ENCODE measurements around the gene TUBGCP2.

Gene TUBGCP2

DNA sequence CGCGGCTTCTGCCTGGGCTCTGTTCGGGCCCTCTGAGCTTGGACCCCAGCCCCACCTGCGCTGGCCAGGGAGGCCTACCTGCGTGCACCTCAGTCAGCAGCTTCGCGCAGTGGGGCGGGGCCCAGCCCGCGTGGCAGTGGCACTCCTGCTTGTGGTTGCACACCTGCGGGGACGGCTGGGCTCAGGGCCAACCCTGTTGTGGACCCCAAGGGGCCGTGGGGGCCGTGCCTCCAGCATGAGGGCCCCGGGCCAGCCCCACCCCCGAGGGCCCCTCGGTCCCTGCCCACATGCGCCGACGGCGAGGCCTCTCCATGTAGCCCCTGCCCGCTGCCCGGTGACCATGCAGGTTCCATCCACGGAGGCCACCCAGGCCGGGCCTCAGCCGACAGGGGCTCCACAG is 39.3 kb downstream of the TUBGCP2 start:
- Histone ChIP-seq H3K27ac (ENCODE audit: low read length, poor library complexity, severe bottlenecking) (no peak overlapping the region), H3K4ac (ENCODE audit: low read depth in 1 of 2, low read length in 2 of 2) (no peak overlapping the region), H2BK120ac (ENCODE audit: low read depth, low read length) (no peak overlapping the region), H2BK5ac (ENCODE audit: low read depth, low read length, poor library complexity, severe bottlenecking) (no peak overlapping the region), H3K18ac (ENCODE audit: low read depth in 1 of 2, low read length in 2 of 2) (no peak overlapping the region), H2AFZ (ENCODE audit: low read depth, low read length) (no peak overlapping the region), H3K4me2 (ENCODE audit: low read length, poor library complexity, severe bottlenecking) (no peak overlapping the region), H2AK5ac (ENCODE audit: low read length, severe bottlenecking) (no peak overlapping the region), H3K79me1 (replicated peaks; ENCODE audit: low read length, poor library complexity, severe bottlenecking) (no peaks in the 10 kb centered on the region), H3K4me1 (ENCODE audit: control insufficient read depth, insufficient read depth, low read depth, low read length) (peaks cover 2% of the 10 kb centered on the region), H3K9ac (ENCODE audit: low read length) (no peak overlapping the region), H3K9me3 (ENCODE audit: control insufficient read depth, low read length) (no peaks in the 10 kb centered on the region), H2BK12ac (ENCODE audit: low read length in 2 of 2) (no peak overlapping the region), H3K27me3 (ENCODE audit: control insufficient read depth in 1 of 2, insufficient read depth in 1 of 2, low read length in 2 of 2) (peaks cover 0 to under 1% of the 10 kb centered on the region in 2 experiments), H3K14ac (ENCODE audit: low read length in 2 of 2) (no peak overlapping the region), H2BK15ac (ENCODE audit: low read depth, poor library complexity, severe bottlenecking) (no peak overlapping the region), H3K4me3 (ENCODE audit: insufficient read depth in 1 of 2, low read depth in 1 of 2, low read length in 2 of 2) (no peak overlapping the region), H4K91ac (ENCODE audit: low read length) (no peak overlapping the region), H3K36me3 (ENCODE audit: control insufficient read depth in 1 of 2, insufficient read depth in 2 of 2, low read depth in 1 of 2, low read length in 2 of 2) (peaks cover 0 to 78% of the 10 kb centered on the region in 2 experiments), H3K23ac (ENCODE audit: low read length in 2 of 2) (no peak overlapping the region), H4K8ac (ENCODE audit: low read length) (no peak overlapping the region)
- 88% methylated on average over 26 of the region's 26 CpGs for WGBS
- DNase-seq: no peak

DNA sequence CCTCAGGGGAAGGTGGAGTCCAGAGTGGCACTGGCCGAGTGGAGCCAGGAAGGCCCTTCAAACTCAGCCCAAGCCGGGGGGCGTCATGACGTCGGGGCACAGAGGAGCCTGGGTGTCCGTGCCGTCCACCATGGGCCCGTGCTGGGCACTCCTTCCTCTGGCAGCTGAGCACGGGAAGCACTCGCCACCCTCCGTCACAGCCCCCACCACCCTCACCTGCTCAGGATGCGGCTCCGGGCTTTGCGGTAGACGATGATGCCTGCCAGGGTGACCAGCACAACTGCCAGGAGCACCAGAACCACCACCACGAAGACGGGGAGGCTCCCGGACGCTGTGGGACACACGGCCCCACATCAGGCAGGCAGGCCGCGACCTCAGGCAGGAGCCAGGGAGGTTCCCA is 40.1 kb downstream of the TUBGCP2 start:
- peaks cover 0 to 72% of the 10 kb centered on the region in 2 experiments for H3K36me3 ChIP-seq (ENCODE audit: control insufficient read depth in 1 of 2, insufficient read depth in 2 of 2, low read depth in 1 of 2, low read length in 2 of 2)
- no peaks in the 10 kb centered on the region for H3K9me3 ChIP-seq (ENCODE audit: control insufficient read depth, low read length)
- H4K91ac ChIP-seq (ENCODE audit: low read length): no peak overlapping the region
- no peak overlapping the region for H3K9ac ChIP-seq (ENCODE audit: low read length)
- no peak overlapping the region for H3K4me3 ChIP-seq (ENCODE audit: insufficient read depth in 1 of 2, low read depth in 1 of 2, low read length in 2 of 2)
- no peak overlapping the region for H2BK12ac ChIP-seq (ENCODE audit: low read length in 2 of 2)
- 96% methylated on average over 22 of the region's 22 CpGs for WGBS
- no peak overlapping the region for H2AK5ac ChIP-seq (ENCODE audit: low read length, severe bottlenecking)
- no peak overlapping the region for H2AFZ ChIP-seq (ENCODE audit: low read depth, low read length)
- peaks cover 2% of the 10 kb centered on the region for H3K4me1 ChIP-seq (ENCODE audit: control insufficient read depth, insufficient read depth, low read depth, low read length)
- H3K79me1 ChIP-seq (replicated peaks; ENCODE audit: low read length, poor library complexity, severe bottlenecking): no peaks in the 10 kb centered on the region
- no peak overlapping the region for H3K18ac ChIP-seq (ENCODE audit: low read depth in 1 of 2, low read length in 2 of 2)
- H2BK120ac ChIP-seq (ENCODE audit: low read depth, low read length): no peak overlapping the region
- no peak overlapping the region for H4K8ac ChIP-seq (ENCODE audit: low read length)
- no peak overlapping the region for H3K27ac ChIP-seq (ENCODE audit: low read length, poor library complexity, severe bottlenecking)
- H2BK5ac ChIP-seq (ENCODE audit: low read depth, low read length, poor library complexity, severe bottlenecking): no peak overlapping the region
- H3K14ac ChIP-seq (ENCODE audit: low read length in 2 of 2): no peak overlapping the region
- H2BK15ac ChIP-seq (ENCODE audit: low read depth, poor library complexity, severe bottlenecking): no peak overlapping the region
- DNase-seq: no peak
- no peak overlapping the region for H3K4me2 ChIP-seq (ENCODE audit: low read length, poor library complexity, severe bottlenecking)
- H3K27me3 ChIP-seq (ENCODE audit: control insufficient read depth in 1 of 2, insufficient read depth in 1 of 2, low read length in 2 of 2): no peaks in the 10 kb centered on the region
- H3K23ac ChIP-seq (ENCODE audit: low read length in 2 of 2): no peak overlapping the region
- no peak overlapping the region for H3K4ac ChIP-seq (ENCODE audit: low read depth in 1 of 2, low read length in 2 of 2)

GRCh38 chr10:133267829-133268228 is 40.8 kb downstream of the TUBGCP2 start:
- Histone ChIP-seq H3K27me3 (ENCODE audit: control insufficient read depth in 1 of 2, insufficient read depth in 1 of 2, low read length in 2 of 2) (no peaks in the 10 kb centered on the region), H2BK12ac (ENCODE audit: low read length in 2 of 2) (no peak overlapping the region), H3K4me3 (ENCODE audit: insufficient read depth in 1 of 2, low read depth in 1 of 2, low read length in 2 of 2) (no peak overlapping the region), H3K27ac (ENCODE audit: low read length, poor library complexity, severe bottlenecking) (no peak overlapping the region), H4K8ac (ENCODE audit: low read length) (no peak overlapping the region), H2BK120ac (ENCODE audit: low read depth, low read length) (no peak overlapping the region), H3K9ac (ENCODE audit: low read length) (no peak overlapping the region), H2AFZ (ENCODE audit: low read depth, low read length) (no peak overlapping the region), H2AK5ac (ENCODE audit: low read length, severe bottlenecking) (no peak overlapping the region), H3K4me1 (ENCODE audit: control insufficient read depth, insufficient read depth, low read depth, low read length) (peaks cover 3% of the 10 kb centered on the region), H3K23ac (ENCODE audit: low read length in 2 of 2) (no peak overlapping the region), H3K9me3 (ENCODE audit: control insufficient read depth, low read length) (no peaks in the 10 kb centered on the region), H3K18ac (ENCODE audit: low read depth in 1 of 2, low read length in 2 of 2) (no peak overlapping the region), H3K36me3 (ENCODE audit: control insufficient read depth in 1 of 2, insufficient read depth in 2 of 2, low read depth in 1 of 2, low read length in 2 of 2) (peaks cover 0 to 67% of the 10 kb centered on the region in 2 experiments), H3K14ac (ENCODE audit: low read length in 2 of 2) (no peak overlapping the region), H2BK5ac (ENCODE audit: low read depth, low read length, poor library complexity, severe bottlenecking) (no peak overlapping the region), H3K79me1 (replicated peaks; ENCODE audit: low read length, poor library complexity, severe bottlenecking) (no peaks in the 10 kb centered on the region), H3K4ac (ENCODE audit: low read depth in 1 of 2, low read length in 2 of 2) (no peak overlapping the region), H2BK15ac (ENCODE audit: low read depth, poor library complexity, severe bottlenecking) (no peak overlapping the region), H3K4me2 (ENCODE audit: low read length, poor library complexity, severe bottlenecking) (no peak overlapping the region), H4K91ac (ENCODE audit: low read length) (no peak overlapping the region)
- WGBS: 94% methylated on average over 22 of the region's 22 CpGs
- DNase-seq: no peak

- no peak overlapping the region for H4K8ac ChIP-seq (ENCODE audit: low read length)
- peaks cover 8% of the 10 kb centered on the region for H3K4me1 ChIP-seq (ENCODE audit: control insufficient read depth, insufficient read depth, low read depth, low read length)
- H3K27ac ChIP-seq (ENCODE audit: low read length, poor library complexity, severe bottlenecking): no peak overlapping the region
- H3K4me3 ChIP-seq (ENCODE audit: insufficient read depth in 1 of 2, low read depth in 1 of 2, low read length in 2 of 2): peak overlapping the region in 1 of 2 experiments; percentile 0
- no peak overlapping the region for H3K4me2 ChIP-seq (ENCODE audit: low read length, poor library complexity, severe bottlenecking)
- H3K18ac ChIP-seq (ENCODE audit: low read depth in 1 of 2, low read length in 2 of 2): no peak overlapping the region
- H3K36me3 ChIP-seq (ENCODE audit: control insufficient read depth in 1 of 2, insufficient read depth in 2 of 2, low read depth in 1 of 2, low read length in 2 of 2): peaks cover 0 to 63% of the 10 kb centered on the region in 2 experiments
- H2BK12ac ChIP-seq (ENCODE audit: low read length in 2 of 2): no peak overlapping the region
- no peaks in the 10 kb centered on the region for H3K9me3 ChIP-seq (ENCODE audit: control insufficient read depth, low read length)
- H3K4ac ChIP-seq (ENCODE audit: low read depth in 1 of 2, low read length in 2 of 2): no peak overlapping the region
- no peak overlapping the region for H2BK15ac ChIP-seq (ENCODE audit: low read depth, poor library complexity, severe bottlenecking)
- no peak overlapping the region for H4K91ac ChIP-seq (ENCODE audit: low read length)
- H3K79me1 ChIP-seq (replicated peaks; ENCODE audit: low read length, poor library complexity, severe bottlenecking): no peaks in the 10 kb centered on the region
- no peak overlapping the region for H2BK5ac ChIP-seq (ENCODE audit: low read depth, low read length, poor library complexity, severe bottlenecking)
- WGBS: 91% methylated on average over 14 of the region's 14 CpGs
- H3K27me3 ChIP-seq (ENCODE audit: control insufficient read depth in 1 of 2, insufficient read depth in 1 of 2, low read length in 2 of 2): no peaks in the 10 kb centered on the region
- no peak overlapping the region for H2AK5ac ChIP-seq (ENCODE audit: low read length, severe bottlenecking)
- DNase-seq: no peak
- no peak overlapping the region for H2AFZ ChIP-seq (ENCODE audit: low read depth, low read length)
- H2BK120ac ChIP-seq (ENCODE audit: low read depth, low read length): no peak overlapping the region
- H3K23ac ChIP-seq (ENCODE audit: low read length in 2 of 2): no peak overlapping the region
- H3K14ac ChIP-seq (ENCODE audit: low read length in 2 of 2): no peak overlapping the region
- H3K9ac ChIP-seq (ENCODE audit: low read length): no peak overlapping the region
These were observed 41.4 kb downstream of the TUBGCP2 start for GRCh38 chr10:133267293-133267692.

All from mesenchymal stem cell (in vitro differentiated cells and primary cell).